ENCODE data around the gene RNF214.

Gene RNF214

DNA sequence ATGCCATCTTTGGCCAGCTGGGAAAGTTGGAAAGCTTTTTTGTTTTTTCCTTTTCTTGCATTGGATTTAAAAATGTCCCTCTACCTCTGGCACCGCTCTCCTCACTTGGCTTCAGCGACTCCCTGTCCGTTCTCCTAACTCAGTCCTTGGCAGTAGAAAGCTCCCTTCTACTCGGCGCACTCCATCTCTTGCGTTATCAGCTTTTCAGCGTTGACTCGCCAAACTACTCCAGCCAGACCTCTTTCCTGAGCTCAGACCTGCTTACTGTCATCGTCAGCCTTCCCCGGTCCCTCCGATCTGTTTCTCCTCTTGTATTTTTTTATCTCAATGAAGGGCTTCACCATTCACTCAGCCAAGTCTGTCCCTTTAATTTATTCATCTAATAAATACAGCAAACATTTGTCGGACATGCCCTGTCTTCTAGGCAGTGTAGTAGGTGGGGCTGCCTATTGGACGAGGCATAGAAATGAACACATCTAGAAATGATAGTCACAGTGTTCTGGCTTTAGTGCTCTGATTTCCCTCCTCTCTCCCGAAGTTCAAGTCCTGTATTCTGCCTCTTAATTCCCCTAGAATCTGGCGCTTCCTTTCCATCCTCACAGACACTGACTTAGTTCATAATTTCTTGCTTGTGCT, 96.0 kb downstream of the RNF214 start:
- no peak for DNase-seq (ENCODE audit: extremely low read depth, low read depth)
- TF ChIP-seq CTCF (IDR thresholded peaks at IDR 0.05; ENCODE audit: low read depth, low read length): no peak

- DNase-seq (ENCODE audit: extremely low read depth, low read depth): no peak
- no peak for TF ChIP-seq CTCF (IDR thresholded peaks at IDR 0.05; ENCODE audit: low read depth, low read length)
These were observed 100.4 kb downstream of the RNF214 start for GRCh38 chr11:117332843-117333242.

DNA sequence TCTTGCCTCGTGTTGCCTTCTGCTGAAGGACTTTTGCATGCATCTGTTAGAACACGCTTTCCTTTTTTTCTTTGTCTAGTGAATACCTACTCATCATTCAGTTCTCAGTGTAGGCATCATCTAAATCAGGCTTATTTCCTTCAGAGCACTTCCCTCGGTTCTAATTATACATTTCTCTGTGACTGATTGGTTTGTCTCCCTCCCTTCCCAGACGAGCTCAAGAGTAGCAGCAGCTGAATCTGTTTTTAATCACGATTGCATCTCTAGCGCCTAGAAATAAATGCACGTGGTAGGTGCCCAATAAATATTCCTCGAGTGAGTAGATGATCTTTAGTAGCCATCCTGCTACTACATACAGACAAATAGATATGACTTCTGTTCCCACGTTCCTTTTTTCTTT, 101.4 kb downstream of the RNF214 start:
- no peak for TF ChIP-seq CTCF (IDR thresholded peaks at IDR 0.05; ENCODE audit: low read depth, low read length)
- DNase-seq (ENCODE audit: extremely low read depth, low read depth): no peak

- TF ChIP-seq CTCF (IDR thresholded peaks at IDR 0.05; ENCODE audit: low read depth, low read length): no peak
- DNase-seq (ENCODE audit: extremely low read depth, low read depth): no peak
These were observed 102.4 kb downstream of the RNF214 start for GRCh38 chr11:117334896-117335295.

DNA sequence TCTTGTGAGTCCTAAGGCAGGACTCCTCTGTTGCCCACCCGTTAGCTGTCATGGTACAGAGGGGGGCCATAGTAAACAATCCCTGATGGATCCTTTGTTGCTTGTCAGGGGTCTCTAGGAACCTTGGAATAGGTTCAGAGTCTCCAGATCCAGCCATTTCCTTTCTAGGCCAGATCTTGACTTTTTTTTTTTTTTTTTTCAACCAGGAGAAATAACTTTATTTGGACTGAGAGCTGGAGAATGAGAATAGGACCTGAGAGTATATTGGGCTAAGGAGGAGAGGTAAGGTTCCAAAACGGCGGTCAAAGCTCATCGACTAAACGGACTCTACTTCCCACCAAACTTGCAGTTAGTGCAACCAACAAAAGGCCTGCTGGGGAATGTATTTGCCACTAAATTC, 102.9 kb downstream of the RNF214 start:
- no peak for TF ChIP-seq CTCF (IDR thresholded peaks at IDR 0.05; ENCODE audit: low read depth, low read length)
- DNase-seq (ENCODE audit: extremely low read depth, low read depth): no peak
